Loucy (cell line): ENCODE data around the gene ZNF709.
"Not testable (repeated sequence)": the region's sequence is repeated elsewhere in the genome, so short reads cannot be mapped to it uniquely, and the experiment has no call there.

ENCODE experiments used
- H2AFZ ChIP-seq: fragments of 200-600 bp; sonication (generic); 2 replicates; pipeline ENCODE4 v1.6.0; 2016; ENCODE audit warnings: antibody characterized with exemption, mild to moderate bottlenecking, low read length, moderate library complexity
- H3F3A ChIP-seq: fragments of 200-600 bp; 2 replicates; pipeline ENCODE4 v1.6.0; 2016; ENCODE audit warnings: antibody characterized with exemption, low read depth, mild to moderate bottlenecking
- H3K27me3 ChIP-seq: fragments of 200-600 bp; sonication (generic); 2 replicates; pipeline ENCODE4 v1.6.1; 2014; ENCODE audit warnings: low read length, mild to moderate bottlenecking; ENCODE audit not compliant: insufficient read depth, poor library complexity, severe bottlenecking
- H3K36me3 ChIP-seq: fragments of 200-600 bp; sonication (generic); 2 replicates; pipeline ENCODE4 v1.6.1; 2016; ENCODE audit warnings: low read length; ENCODE audit not compliant: insufficient read depth
- H3K4me1 ChIP-seq: fragments of 200-600 bp; sonication (generic); 2 replicates; pipeline ENCODE4 v1.5.1; 2014; ENCODE audit warnings: low read length, mild to moderate bottlenecking; ENCODE audit not compliant: insufficient read depth, poor library complexity, severe bottlenecking
- H3K4me2 ChIP-seq: fragments of 200-600 bp; sonication (generic); 2 replicates; pipeline ENCODE4 v1.6.0; 2014; ENCODE audit warnings: antibody characterized with exemption, low read length, low read depth, mild to moderate bottlenecking; ENCODE audit not compliant: poor library complexity, severe bottlenecking
- H3K4me3 ChIP-seq: fragments of 200-600 bp; sonication (generic); 2 replicates; pipeline ENCODE4 v1.5.1; 2014; ENCODE audit warnings: low read length, mild to moderate bottlenecking, mixed read lengths; ENCODE audit not compliant: poor library complexity, severe bottlenecking
- H3K79me2 ChIP-seq: fragments of 200-600 bp; sonication (generic); 2 replicates; pipeline ENCODE4 v1.6.1; 2014; ENCODE audit warnings: low read length; ENCODE audit not compliant: insufficient read depth
- H3K9ac ChIP-seq: fragments of 200-600 bp; sonication (generic); 2 replicates; pipeline ENCODE4 v1.6.0; 2014; ENCODE audit warnings: mild to moderate bottlenecking, low read depth, low read length, moderate library complexity; ENCODE audit not compliant: poor library complexity, severe bottlenecking
- H3K9me2 ChIP-seq: fragments of 200-600 bp; sonication (generic); replicated peaks from 2 replicates; pipeline ENCODE4 v1.6.1; 2016; ENCODE audit warnings: low read depth, low read length, mixed read lengths
- H3K9me3 ChIP-seq: fragments of 200-600 bp; sonication (generic); 2 replicates; pipeline ENCODE4 v1.6.1; 2014; ENCODE audit warnings: mild to moderate bottlenecking, antibody characterized with exemption, low read length, low read depth; ENCODE audit not compliant: insufficient read depth
- H4K20me1 ChIP-seq: fragments of 200-600 bp; sonication (generic); 2 replicates; pipeline ENCODE4 v1.6.0; 2014; ENCODE audit warnings: antibody characterized with exemption, low read length, mild to moderate bottlenecking; ENCODE audit not compliant: insufficient read depth, poor library complexity, severe bottlenecking
- CTCF ChIP-seq: fragments of 200-600 bp; sonication (generic); conservative IDR thresholded peaks from 2 replicates; pipeline ENCODE4 v1.5.1; 2014; ENCODE audit warnings: mild to moderate bottlenecking, antibody characterized with exemption, low read length
- EZH2phosphoT487 ChIP-seq: fragments of 200-600 bp; IDR thresholded peaks from 2 replicates; pipeline ENCODE4 v1.6.1; 2018; ENCODE audit warnings: antibody characterized with exemption, mild to moderate bottlenecking, moderate library complexity, borderline replicate concordance

ZNF709 gene

GRCh38 chr19:12482509-12482886, 2.1 kb downstream of the ZNF709 start:
- Histone ChIP-seq H3K4me2 (peak overlapping the region; percentile 95), H3K79me2 (peaks cover 71% of the 10 kb centered on the region), H3K4me3 (peak overlapping the region; percentile 97)

GRCh38 chr19:12481781-12482508, 2.7 kb downstream of the ZNF709 start:
- Histone ChIP-seq H3K9me3 (no peaks in the 10 kb centered on the region), H2AFZ (no peak overlapping the region; the same call in 1 of the 2 replicates), H3K4me1 (peaks cover 52% of the 10 kb centered on the region), H3K9me2 (no peaks in the 10 kb centered on the region), H3K27me3 (no peaks in the 10 kb centered on the region), H3K4me3 (peak overlapping the region; percentile 97), H3K4me2 (peak overlapping the region; percentile 95), H4K20me1 (peaks cover 31% of the 10 kb centered on the region), H3K9ac (peak overlapping the region; percentile 77), H3F3A (peaks cover 4% of the 10 kb centered on the region; the same call in 1 of the 2 replicates), H3K79me2 (peaks cover 77% of the 10 kb centered on the region), H3K36me3 (no peaks in the 10 kb centered on the region)
- TF ChIP-seq EZH2phosphoT487 (no peak), CTCF (no peak)

More at GRCh38 chr19:12482509-12482886, 2.1 kb downstream of the ZNF709 start:
- H3K27me3 ChIP-seq: no peaks in the 10 kb centered on the region
- no peak overlapping the region; the same call in 1 of the 2 replicates for H2AFZ ChIP-seq
- H3K9me2 ChIP-seq: no peaks in the 10 kb centered on the region
- TF ChIP-seq EZH2phosphoT487: no peak
- TF ChIP-seq CTCF: no peak
- H3K36me3 ChIP-seq: no peaks in the 10 kb centered on the region
- H4K20me1 ChIP-seq: peaks cover 30% of the 10 kb centered on the region
- no peaks in the 10 kb centered on the region for H3K9me3 ChIP-seq
- peaks cover 52% of the 10 kb centered on the region for H3K4me1 ChIP-seq
- H3K9ac ChIP-seq: peak overlapping the region; percentile 77
- H3F3A ChIP-seq: peaks cover 4% of the 10 kb centered on the region; the same call in 1 of the 2 replicates

GRCh38 chr19:12478234-12478941, 6.2 kb downstream of the ZNF709 start:
- H3K79me2 ChIP-seq: peaks cover 98% of the 10 kb centered on the region
- no peaks in the 10 kb centered on the region for H3K27me3 ChIP-seq

GRCh38 chr19:12467651-12468050, 17.0 kb downstream of the ZNF709 start:
- not testable (repeated sequence) for H3K4me2 ChIP-seq, H3K9ac ChIP-seq, H2AFZ ChIP-seq, H3F3A ChIP-seq, H3K27me3 ChIP-seq, H3K4me3 ChIP-seq, H3K9me2 ChIP-seq, H4K20me1 ChIP-seq, H3K4me1 ChIP-seq
- Histone ChIP-seq H3K79me2 (peaks cover 41% of the 10 kb centered on the region), H3K36me3 (peaks cover 51% of the 10 kb centered on the region), H3K9me3 (peaks cover 49% of the 10 kb centered on the region)

More at GRCh38 chr19:12478234-12478941, 6.2 kb downstream of the ZNF709 start:
- Histone ChIP-seq H3F3A (peaks cover 4% of the 10 kb centered on the region; the same call in 1 of the 2 replicates), H3K4me3 (peak overlapping the region; percentile 4), H3K4me1 (peaks cover 45% of the 10 kb centered on the region), H4K20me1 (peaks cover 34% of the 10 kb centered on the region), H3K9me3 (no peaks in the 10 kb centered on the region), H2AFZ (no peak overlapping the region), H3K9me2 (no peaks in the 10 kb centered on the region), H3K36me3 (no peaks in the 10 kb centered on the region), H3K4me2 (peak overlapping the region; percentile 23), H3K9ac (no peak overlapping the region)
- TF ChIP-seq CTCF: no peak
- no peak for TF ChIP-seq EZH2phosphoT487
